HG03066 (cell line): ENCODE results near the gene SNX20.

ENCODE experiments used
- ATAC-seq: cut with Tn5 transposase; IDR thresholded peaks from one replicate; pipeline ENCODE4 v1.9.1; 2021; ENCODE audit warnings: low read depth; ENCODE audit not compliant: unreplicated experiment

SNX20 gene, protein sequence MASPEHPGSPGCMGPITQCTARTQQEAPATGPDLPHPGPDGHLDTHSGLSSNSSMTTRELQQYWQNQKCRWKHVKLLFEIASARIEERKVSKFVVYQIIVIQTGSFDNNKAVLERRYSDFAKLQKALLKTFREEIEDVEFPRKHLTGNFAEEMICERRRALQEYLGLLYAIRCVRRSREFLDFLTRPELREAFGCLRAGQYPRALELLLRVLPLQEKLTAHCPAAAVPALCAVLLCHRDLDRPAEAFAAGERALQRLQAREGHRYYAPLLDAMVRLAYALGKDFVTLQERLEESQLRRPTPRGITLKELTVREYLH

DNA sequence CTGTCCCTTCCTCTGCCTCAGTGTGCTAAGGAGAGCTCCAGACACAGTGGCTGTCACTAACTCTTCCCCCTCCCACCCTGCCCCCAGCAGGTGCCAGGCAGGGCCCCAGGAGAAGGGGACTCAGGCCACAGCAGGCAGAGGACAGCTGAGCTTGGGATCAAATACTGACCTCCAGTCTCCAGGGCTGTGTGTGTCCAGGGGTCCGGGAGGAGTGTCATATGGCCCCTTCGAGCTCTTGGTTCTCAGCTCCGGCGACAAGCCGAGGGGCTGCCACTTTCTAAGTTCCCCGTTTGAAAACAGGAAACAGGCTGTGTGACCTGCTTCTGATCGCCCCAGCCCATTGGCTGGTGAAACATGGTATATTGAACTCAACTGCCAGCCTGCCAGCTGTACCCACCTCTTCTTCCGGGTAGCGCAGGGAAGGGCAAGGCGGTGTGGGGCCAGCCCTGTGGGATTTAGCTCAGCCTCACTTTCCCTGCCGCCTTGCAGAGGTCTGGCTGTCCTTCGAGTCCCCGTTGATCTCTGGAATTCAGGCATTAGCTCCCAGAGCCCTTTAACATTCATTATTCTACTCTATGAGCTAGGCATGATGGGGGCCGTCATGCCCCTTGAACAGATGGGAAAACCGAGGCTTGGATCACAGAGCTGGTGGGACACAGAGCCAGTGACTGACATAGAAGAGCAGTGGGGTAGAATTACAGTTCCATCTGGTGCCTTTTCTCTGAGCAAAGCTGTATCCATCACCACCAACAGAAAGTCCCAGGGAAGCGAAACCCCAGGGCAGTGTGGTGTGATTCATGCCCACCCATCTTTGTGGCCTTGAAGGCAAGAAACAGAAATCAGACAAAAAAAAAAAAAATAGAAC is at the start of gene SNX20:
TSS of gene SNX20 (minus strand) at position 292 of the 865 bp plus-strand sequence. CDS start 3,786 bp downstream, outside the sequence.
- ATAC-seq, result no peak

DNA sequence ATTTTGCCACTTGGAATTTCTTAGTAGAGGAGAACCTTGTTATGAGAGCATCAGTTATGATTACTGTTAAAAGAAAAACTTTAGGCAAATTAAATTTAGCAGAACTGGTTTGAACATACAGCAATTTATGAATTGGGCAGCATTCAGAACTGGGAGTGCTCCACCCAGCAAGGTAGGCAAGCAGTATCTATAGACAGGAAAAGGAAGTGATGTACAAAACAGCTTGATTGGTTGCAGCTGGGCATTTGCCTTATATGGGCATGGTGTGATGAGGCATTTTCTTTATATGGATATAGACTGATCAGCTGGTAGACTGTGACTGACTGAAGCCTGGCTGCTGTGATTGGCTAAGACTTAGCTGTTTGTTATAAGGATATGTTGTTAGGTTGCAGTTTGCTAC is 43.2 kb upstream of the SNX20 start:
- ATAC-seq, result no peak

DNA sequence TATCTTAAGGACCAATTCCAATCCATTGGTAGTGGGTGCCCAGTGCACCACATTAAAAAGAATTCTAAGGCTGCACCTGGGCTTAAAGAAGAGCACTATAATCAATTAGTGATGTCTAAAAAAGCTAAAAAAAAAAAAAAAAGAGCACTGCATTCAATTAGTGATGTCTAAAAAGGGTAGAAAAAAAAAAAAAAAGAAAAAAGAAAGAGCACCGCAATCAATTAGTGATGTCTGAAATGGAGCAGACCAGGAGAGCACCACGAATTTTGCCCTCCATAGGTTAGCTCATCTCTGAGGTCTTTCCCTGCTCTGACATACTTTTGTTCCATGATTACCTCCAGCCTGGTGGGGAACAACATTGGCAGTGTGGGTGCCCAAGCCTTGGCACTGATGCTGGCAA is 41.8 kb upstream of the SNX20 start:
- ATAC-seq, result no peak

DNA sequence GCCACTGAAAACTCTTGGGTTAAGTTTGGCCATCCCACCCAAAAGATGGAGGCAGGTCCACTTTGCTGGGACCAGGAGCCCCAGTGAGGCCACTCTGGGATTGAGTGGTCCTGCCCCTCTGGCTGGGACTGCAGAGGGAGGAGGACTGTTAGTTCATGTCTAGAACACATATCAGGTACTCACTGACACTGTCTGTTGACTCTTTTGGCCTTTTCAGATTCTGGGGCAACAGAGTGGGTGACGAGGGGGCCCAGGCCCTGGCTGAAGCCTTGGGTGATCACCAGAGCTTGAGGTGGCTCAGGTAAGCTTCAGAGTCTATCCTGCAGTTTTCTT is 41.3 kb upstream of the SNX20 start:
- no peak for ATAC-seq

DNA sequence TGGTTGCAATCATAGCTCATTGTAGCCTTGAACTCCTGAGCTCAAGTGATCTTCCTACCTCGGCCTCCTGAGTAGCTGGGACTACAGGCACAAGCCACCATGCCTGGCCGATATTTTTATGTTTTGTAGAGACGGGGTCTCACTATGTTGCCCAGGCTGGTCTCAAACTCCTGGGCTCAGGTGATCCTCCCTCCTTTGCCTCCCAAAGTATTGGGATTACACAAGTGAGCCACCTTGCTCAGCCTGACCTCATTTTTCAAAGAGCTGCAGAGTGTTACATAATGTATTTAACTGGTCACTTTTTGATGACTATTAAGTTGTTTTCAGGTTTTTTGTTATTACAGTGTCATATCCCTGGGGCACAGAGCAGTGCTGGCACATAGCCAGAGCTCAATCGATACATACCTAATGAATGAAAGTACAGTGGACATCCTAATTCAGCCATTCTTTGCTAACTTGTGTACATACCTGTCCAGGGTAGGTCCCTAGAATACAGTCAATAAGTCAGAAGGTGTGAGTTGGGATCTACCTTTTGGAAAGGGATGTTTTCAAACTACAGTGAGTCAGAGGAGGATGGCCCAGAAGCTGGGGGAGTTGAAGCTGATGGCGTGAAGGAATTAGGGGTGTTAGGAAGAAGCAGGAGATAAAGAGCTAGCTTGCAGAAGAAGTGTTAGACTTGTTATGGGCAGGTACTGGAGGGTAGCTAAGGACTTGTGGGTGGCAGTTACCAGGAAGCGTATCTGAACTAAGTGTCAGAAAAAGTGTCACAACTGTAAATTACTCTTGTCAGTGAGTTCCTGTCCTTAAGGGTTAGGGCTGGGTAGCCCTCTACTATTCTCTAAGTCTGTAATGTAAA is 40.7 kb upstream of the SNX20 start:
- ATAC-seq, result no peak

DNA sequence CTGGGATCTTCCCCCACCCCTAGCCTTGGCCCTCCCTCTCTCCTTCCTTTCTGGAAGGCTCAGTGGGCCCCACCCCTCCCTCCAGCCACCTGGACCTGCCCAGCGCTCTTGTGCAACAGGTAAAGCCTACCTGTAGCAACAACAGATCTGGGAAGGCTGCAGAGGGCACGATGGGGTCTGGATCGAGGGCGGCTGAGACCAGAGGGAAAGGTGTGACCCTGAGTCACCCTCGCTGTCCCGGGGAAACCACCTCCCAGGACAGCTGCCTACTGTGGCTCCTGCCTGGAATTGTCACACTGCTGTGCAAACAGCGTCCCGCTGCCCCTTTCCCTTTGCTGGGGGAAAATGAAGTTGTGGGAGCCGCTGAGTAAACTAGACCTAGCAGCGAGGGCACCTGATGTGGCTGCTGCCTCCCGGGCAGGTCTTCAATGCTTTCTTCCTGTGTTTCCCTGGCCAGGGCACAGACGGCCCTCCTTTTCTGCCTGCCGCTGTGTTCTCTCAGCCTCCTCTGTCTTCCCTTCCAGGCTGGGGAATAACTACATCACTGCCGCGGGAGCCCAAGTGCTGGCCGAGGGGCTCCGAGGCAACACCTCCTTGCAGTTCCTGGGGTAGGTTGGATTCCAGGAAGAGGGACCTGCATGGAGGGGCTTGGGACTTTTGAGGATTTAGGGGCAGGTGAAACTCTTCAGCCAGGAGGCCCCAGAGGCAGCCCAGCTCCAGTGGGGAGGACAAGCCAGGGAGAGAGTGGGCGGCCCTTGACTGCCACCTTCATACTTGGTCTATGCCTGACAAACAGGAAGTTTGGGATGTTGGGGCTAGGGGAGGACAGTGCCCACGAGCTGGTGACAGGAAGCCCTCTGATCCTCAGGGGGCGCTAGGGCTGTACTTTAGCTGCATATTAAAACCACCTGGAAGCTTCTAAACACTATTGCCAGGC is 38.6 kb upstream of the SNX20 start:
- ATAC-seq, result no peak

DNA sequence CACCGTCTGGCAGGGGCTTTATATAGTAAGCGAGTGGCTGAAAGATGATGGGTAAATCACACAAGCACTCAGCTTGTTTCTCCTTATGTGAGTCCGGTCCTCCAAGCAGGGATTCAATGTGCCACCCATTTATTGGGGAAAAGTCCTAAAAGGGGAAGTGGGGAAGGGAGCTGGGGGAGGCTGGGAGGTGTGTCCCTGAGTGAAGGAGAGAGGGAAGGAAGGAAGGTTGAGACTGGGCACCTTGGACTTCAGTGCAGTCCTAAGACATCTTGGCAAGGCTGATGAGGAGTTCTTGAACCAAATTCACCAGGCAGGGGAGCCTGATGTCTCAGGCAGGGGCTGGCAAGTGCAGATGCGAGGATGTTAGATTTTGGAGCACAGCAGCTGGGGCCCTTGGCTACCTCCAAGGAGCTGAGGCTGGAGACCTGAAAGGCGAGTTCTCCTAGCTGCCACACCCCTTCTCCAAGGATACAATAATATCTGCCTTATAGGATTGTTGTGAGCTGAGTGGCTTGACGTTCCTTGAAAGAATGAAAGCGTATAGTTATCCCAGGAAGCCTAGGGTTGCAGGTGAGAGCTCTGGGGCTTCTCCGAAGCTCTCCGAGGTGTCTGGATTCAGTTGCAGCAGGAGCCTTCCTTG is 37.8 kb upstream of the SNX20 start:
- no peak for ATAC-seq

DNA sequence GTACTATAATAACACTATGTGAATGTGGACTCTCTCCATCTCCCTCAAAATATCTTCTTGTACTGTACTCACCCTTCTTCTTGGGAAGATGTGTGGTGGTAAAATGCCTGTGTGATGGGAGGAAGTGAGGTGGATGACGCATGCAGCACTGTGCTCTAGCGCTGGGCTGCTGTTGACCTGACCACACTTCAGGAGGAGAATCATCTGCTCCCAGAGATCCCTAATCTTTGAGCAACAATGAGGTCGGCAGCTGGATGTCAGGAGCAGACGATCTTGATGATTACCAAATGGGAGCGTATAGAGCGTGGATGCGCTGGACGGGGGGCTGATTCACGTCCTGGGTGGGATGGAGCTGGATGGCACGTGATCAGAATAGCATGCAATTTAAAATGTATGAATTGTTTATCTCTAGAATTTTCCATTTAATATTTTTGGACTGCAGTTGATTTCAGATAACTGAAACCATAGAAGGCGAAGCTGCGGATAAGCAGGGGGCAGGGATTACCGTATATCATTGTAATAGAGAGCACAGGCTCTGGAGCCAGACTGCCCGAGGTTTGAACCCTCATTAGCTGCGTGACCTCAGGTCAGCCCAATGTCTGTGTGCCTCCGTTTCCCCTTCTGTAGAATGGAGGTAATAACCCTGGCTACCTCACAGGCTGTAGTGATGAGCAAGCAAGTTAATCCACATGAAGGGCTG is 37.1 kb upstream of the SNX20 start:
- no peak for ATAC-seq

DNA sequence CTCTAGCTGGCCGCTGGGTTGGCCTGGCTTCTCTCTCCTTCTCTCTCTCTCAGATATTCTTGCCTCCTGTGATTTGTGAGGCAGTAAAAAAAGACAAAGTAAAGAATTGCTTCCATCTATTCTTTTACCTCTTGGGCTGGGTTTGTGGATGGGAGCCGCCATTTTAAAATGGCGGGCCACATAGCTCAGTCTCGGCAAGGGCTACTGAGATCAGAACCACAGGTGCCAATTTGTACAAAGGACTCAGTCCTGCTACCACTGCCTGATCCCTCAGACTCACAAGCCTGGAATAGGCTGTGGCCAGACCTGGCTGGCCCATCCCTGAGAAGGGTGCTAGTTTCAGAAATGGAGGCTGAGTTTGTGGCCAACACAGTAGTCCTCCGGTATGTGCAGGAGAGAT is 36.4 kb upstream of the SNX20 start:
- no peak for ATAC-seq

DNA sequence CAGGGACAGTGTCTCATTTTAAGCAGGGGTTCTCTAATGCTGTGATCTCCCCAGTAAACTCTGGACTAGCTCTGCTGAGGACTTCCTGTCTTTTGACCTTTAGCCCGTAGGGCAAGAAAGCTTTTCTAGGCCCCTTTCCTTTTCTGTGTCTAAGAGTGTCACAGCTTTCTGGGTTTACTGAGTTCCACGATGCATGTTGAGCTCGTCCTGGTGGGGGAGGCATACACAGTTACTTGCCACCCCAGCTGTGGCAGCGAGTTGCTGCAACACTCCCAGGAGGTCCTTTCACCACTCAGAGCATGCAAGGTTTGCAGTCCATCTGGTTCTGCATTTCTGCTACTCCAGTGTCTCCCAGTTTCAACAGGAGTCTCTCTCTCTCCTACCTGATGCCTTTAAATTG is 36.0 kb upstream of the SNX20 start:
- no peak for ATAC-seq

DNA sequence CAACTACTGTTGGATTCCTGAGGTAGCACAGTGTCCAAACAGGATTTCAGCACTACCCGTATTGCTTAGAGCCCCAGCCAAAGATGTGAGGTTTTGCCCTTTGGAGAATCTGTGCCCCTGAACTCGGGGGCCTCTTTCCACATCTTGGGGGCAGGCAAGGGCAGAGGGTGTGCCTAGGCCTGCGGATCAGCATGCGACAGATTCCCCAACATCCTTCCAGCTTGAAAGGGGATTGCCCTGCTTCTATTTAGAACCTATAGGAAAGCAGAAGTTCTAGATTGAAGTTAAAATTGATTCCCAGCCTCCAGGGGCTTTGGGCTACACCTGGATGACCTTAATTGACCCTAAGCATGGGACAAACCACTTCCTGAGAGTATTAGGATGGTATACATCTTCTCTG is 31.8 kb upstream of the SNX20 start:
- ATAC-seq, result no peak

DNA sequence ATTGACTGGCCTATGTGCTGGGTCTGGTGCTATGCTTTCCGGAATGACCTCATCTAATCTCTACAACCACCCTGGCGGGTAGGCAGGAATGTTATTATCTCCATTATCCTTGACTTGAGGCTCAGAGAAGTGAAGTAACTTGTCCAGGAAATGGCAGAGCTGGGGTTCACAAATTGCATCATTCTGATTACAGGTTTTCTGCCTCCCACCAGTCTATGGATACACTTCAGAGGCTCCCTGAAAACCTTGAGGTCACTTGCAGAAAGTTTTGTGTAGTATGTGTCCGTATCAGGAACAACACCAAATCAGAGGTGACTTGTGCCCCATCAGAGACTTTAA is 31.4 kb upstream of the SNX20 start:
- no peak for ATAC-seq

DNA sequence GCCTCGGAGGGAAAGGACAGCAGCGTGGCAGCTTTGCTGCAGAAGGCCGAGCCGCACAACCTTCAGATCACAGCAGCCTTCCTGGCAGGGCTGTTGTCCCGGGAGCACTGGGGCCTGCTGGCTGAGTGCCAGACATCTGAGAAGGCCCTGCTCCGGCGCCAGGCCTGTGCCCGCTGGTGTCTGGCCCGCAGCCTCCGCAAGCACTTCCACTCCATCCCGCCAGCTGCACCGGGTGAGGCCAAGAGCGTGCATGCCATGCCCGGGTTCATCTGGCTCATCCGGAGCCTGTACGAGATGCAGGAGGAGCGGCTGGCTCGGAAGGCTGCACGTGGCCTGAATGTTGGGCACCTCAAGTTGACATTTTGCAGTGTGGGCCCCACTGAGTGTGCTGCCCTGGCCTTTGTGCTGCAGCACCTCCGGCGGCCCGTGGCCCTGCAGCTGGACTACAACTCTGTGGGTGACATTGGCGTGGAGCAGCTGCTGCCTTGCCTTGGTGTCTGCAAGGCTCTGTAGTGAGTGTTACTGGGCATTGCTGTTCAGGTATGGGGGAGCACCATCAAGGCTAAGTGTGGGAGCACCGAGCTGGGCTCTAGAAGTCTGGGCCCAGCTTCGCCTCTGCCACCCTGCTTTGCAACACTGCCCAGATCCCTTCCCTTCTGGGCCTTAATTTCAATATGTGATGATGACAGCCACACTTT is 30.9 kb upstream of the SNX20 start:
- no peak for ATAC-seq

DNA sequence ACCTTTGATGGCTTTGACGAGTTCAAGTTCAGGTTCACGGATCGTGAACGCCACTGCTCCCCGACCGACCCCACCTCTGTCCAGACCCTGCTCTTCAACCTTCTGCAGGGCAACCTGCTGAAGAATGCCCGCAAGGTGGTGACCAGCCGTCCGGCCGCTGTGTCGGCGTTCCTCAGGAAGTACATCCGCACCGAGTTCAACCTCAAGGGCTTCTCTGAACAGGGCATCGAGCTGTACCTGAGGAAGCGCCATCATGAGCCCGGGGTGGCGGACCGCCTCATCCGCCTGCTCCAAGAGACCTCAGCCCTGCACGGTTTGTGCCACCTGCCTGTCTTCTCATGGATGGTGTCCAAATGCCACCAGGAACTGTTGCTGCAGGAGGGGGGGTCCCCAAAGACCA is 29.9 kb upstream of the SNX20 start:
- no peak for ATAC-seq

DNA sequence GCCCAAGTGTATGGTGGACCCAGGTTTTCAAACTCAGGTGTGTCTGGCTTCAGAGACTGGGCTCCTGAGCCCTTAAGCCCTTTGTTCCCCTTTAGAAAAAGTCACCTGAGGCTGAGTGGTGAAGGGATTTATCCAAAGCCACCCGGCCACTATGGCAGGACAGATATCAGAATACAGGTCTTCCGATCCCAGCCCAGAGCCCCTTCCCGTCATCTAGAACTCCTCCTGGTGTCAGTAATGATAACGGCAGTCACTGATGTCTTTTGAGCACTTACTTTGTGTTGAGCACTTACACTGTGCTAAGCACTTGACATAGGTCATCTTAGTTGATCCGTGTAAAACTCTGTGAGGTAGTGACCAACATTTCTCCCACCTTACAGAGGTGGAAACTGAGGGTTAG is 28.9 kb upstream of the SNX20 start:
- ATAC-seq, result no peak

DNA sequence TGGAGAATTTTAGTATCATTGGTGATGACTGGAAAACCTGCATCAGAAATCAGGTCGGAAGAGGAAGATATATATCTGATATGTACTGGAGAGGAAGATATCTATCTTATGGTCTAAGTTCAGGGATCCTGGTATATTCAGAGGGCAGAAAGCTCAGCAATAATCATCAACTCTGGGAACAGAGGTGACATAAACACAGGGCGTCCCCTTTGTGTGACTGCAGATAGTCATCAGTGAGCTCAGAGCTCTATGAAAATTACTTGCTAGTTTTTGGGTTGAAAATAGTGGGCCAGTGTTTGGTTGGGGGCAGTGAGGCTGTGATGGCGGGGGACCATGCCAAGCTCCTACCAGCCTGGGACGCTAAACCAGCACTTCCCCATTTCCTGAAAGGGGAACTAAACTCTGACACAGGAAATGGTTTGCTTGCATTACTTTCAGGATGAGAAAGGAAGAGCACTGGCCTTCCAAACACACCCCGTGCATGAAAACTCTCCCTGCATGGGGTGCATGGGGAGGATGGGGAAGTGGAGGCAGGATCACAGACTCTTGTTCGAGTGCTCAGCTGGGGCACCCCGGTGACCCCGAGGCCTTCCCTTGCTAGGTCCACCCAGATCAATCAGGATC is 28.1 kb upstream of the SNX20 start:
- ATAC-seq, result no peak

DNA sequence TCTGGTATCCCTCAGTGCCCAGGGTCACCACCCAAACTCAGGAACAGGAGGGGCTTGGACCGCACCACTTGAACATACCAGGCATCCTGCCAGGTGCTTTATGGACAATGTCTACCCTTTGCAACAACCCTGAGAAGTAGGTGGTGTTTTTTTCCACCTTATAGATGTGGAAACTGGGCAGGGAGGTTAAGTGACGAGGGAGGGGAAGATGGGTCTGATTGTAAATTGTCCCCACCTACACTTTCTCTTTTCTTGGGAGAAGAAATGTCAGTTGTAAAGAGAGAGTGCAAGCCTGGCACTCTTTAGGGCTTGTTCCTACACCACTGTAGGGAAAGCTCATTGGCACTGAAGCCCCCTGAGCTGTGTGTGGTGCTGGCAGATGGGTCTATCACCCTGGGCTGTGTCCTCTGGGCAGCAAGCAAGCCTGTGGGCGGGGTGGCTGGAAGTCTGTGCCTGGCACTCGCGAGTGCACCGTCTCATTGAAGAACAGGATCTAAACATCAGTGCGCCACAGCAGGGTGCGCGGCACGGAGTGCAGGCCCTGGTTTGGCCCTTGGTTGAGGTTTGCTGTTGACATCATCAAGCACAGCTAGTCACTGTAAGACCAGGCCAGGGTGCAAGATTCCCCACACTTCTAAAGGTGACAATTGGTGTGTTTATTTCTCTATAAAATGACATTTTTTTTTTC is 27.4 kb upstream of the SNX20 start:
- no peak for ATAC-seq

DNA sequence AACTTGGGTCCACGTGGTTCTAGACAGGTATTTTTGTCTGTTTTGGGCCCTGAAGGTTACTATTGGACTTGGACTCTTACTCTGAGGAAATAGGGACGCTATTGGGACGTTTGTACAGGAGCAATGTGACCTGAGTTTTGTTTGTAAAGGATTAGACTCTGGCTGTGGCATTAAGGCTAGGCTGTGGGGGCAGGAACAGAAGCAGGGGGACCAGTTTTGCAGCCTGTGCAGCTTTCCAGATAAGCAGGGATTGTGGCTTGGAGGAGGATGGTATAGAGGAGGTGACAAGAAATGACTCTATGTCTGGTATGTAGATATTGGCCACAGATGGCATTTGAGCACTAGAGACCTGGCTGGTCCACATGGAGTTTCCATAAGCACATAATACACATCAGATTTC is 25.1 kb upstream of the SNX20 start:
- ATAC-seq, result no peak
